GM23248 (cell line): ENCODE data around the gene CMTM8.

Experiments used
- EZH2 ChIP-seq: fragments of 200-600 bp; sonication (generic); IDR thresholded peaks from 2 replicates; pipeline ENCODE4 v1.6.1; 2018; ENCODE audit warnings: antibody characterized with exemption, mild to moderate bottlenecking; ENCODE audit not compliant: insufficient read depth, poor library complexity, severe bottlenecking
- EZH2phosphoT487 ChIP-seq: fragments of 200-600 bp; sonication (generic); IDR thresholded peaks from 2 replicates; pipeline ENCODE4 v1.6.1; 2018; ENCODE audit warnings: antibody characterized with exemption, moderate library complexity, mild to moderate bottlenecking, low read depth; ENCODE audit not compliant: insufficient read depth

DNA sequence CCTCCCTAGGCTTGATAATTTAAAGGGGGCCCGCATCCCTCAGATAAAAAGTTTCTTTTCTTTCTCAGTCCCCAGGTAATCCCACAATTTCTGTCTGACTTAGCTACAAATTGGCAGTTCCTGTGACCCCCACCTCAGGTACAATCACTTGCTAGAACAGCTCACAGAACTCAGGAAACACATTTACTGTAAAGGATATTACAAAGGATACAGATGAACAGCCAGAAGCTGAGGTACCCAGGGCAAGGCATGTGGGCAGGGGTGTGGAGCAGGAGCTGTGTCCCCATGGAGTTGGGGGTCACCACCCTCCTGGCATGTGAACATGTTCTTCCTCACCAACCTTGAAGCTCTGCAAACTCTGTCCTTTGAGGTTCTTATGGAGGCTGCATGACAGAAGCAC is 73.8 kb downstream of the CMTM8 start:
- no peak for TF ChIP-seq EZH2
- no peak for TF ChIP-seq EZH2phosphoT487
